Lung microvascular endothelial cell (primary cell): ENCODE results near the gene ZBTB39. TPM values are rescaled to one million over a fixed set of nuclear protein-coding genes. Genes with fewer than 3 reads are reported as not detected.
A peak's percentile ranks its signal among the peaks of the same experiment; 100 is the strongest.
"Not testable (repeated sequence)": the region's sequence is repeated elsewhere in the genome, so short reads cannot be mapped to it uniquely, and the experiment has no call there.

ENCODE experiments used
- DNase-seq, 2 donors: peaks; one replicate each; pipeline versions ENCODE4 v3.0.0 to v3.0.0-alpha.2; 2010; ENCODE audit warnings: low read depth in 2 of 2
- total RNA-seq: library from RNA; depleted of rRNA; stranded (reverse); fragments of >200 nt; gene quantifications from 2 replicates; pipeline ENCODE4 v1.2.1, GENCODE V29; 2014

The ZBTB39 gene
- total RNA-seq, 1 donor from 2014 or later: 8.9 TPM

- peak; percentile 84 to 90 for DNase-seq
Observed at GRCh38 chr12:57001448-57001906, 4.9 kb downstream of the ZBTB39 start.

DNA sequence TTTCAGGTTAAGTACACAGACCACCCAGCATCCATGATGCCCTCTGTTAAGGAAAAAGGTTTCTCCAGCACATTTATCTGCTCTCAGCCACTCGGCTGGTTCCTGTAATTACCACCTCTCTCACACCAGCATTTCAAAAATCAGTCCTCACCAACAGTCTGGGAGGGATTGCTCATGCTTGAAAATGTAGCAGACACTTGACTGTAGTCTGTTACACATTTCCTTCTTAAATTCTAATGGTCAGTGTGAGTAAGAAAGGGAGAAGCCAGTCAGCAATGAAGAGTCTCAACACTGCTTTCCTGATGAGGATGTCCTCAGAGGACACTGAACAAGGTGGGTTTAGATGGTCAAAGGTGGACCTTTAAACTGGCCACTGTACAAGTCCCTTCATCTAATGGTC is 6.0 kb downstream of the ZBTB39 start:
- peak in 1 of 2 donors; percentile 16 for DNase-seq

GRCh38 chr12:56999456-56999855 is 6.9 kb downstream of the ZBTB39 start:
- no peak for DNase-seq

GRCh38 chr12:56998981-56999380 is 7.4 kb downstream of the ZBTB39 start:
- DNase-seq: no peak

GRCh38 chr12:56998316-56998715 is 8.0 kb downstream of the ZBTB39 start:
- DNase-seq: no peak

DNA sequence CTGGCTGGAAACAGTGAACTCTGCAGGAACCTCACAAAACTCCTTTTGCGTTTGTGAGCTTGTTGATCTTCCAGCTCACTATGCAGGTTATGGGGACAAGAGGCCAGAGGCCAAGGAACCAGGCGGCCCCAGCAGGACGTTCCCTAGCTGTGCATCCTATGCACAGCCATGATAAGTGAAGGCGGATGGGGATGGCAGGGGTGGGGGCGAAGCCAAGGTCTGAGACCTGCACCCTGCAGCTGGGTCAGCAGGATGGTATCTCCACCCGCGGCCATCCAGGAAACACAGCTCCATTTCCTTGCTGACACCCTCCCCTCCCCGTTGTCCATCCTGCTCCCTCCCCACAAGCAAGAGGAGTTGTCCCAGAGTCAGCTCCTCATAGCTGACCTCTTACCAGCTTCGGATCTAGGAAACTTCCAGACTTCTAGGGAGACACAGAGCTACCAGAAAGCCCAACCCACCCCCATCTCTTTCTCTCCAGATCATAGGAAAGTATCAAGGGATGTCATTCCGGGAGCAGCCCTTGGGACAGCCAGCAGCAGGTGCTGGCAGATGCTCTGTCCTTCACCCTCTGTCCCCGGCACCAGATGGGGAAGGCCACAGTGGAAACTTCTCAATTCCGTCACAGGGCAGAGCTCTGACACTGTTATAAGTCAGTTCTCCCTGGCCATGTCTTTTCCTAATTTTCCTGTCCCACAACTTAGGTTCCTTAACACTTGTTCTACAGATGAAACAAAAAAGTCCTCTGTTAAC is 9.4 kb downstream of the ZBTB39 start:
- peak in 1 of 2 donors; percentile 45 for DNase-seq

DNA sequence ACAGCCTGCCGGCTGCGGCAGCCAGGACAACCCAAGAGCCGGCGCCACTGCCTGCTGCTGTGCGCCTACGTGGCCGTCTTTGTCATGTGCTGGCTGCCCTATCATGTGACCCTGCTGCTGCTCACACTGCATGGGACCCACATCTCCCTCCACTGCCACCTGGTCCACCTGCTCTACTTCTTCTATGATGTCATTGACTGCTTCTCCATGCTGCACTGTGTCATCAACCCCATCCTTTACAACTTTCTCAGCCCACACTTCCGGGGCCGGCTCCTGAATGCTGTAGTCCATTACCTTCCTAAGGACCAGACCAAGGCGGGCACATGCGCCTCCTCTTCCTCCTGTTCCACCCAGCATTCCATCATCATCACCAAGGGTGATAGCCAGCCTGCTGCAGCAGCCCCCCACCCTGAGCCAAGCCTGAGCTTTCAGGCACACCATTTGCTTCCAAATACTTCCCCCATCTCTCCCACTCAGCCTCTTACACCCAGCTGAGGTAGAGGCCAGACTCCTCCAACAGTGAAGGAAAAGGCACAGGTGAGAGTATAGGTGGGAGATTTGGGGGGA is 10.3 kb downstream of the ZBTB39 start:
- peak in 1 of 2 donors; percentile 23 for DNase-seq

- no peak for DNase-seq
Observed at GRCh38 chr12:56995201-56995929, 11.0 kb downstream of the ZBTB39 start.

- DNase-seq: no peak
Observed at GRCh38 chr12:56994231-56994746, 12.1 kb downstream of the ZBTB39 start.

GRCh38 chr12:56993346-56993745 is 13.0 kb downstream of the ZBTB39 start:
- DNase-seq: no peak

- DNase-seq: peak; percentile 23 to 70
Observed at GRCh38 chr12:56991319-56992246, 14.8 kb downstream of the ZBTB39 start.

DNA sequence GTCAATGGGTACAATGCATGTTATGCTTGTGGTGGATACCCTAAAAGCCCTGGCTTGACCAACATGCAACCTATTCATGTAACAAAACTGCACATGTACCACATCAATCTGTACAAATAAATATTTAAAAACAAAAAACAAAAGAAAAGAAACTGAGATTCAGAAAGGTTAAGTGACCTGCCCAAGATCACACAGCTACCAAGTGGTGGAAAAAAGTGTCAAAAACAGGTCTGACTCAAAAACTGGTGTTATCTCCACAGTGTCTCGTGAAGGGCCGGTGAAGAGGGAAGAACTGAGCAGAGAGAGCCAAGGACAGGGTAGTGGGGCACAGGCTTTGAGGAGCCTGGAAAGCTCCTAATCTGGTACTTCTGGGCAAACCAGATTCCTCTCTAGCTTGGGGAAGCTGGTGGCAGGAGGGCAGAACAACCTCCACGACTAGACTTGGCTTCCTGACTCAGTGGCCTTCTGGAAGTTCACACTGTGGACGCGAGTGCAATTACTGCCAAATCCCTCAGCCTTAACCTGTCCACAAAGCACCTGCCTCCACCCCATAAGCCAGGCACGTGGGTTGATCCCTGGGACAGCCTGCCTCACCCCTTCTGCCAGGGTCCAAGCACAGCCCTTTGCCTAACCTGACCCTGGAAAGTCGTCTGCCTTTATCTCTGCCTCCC is 15.6 kb downstream of the ZBTB39 start:
- DNase-seq: no peak

GRCh38 chr12:56989861-56990610 is 16.3 kb downstream of the ZBTB39 start:
- no peak for DNase-seq

DNA sequence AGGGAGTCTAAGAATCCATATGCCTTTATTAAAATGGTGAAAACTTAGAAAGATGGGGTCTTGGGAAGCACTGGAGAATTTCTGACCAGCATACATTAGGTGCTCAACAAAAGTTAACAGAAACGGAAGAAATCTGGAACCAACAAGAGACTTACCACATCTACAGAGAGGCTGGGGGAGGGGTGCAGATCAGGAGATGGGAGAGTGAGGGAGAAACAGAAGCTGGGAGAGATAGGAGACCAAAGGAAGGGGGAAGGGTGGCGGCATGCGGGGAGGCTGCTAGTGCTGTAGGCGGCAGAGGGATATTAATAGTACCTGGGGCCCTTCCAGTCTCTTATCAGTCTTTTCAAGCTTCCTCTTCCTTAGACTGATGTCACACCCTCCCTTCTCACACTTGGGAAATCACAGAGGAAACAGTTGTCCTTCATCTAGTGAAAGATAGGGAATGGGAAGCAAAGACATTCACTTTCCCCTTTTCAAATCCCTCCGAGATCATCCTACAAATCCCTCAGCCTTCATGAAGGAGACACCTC is 18.1 kb downstream of the ZBTB39 start:
- DNase-seq: peak in 1 of 2 donors; percentile 52

DNA sequence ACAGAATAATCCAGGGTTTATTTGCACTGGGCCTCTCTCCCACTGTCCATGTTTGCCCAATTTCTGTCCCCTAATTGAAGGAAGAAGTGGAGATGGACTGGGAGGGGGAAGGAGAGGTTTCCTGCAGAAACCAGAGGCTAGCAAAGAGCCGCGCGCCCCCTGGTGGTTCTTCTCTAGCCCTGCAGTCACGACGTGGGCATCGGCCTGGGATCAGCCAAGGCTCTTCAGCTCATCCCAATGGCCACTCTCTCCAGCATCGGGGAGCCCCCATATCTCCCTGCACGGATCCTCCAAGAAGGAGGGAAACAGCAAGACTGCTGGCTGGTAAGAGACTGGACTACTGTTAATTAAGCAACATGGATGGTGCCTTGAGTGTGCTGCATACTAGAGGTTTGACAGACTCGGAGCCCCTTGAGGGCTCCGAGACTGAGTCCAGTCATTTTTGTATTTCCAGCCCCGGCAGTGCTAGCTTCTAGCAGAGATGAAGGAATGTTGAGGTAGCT is 18.7 kb downstream of the ZBTB39 start:
- DNase-seq: peak; percentile 77 to 78

- no peak for DNase-seq
Observed at GRCh38 chr12:56987011-56987410, 19.3 kb downstream of the ZBTB39 start.

DNA sequence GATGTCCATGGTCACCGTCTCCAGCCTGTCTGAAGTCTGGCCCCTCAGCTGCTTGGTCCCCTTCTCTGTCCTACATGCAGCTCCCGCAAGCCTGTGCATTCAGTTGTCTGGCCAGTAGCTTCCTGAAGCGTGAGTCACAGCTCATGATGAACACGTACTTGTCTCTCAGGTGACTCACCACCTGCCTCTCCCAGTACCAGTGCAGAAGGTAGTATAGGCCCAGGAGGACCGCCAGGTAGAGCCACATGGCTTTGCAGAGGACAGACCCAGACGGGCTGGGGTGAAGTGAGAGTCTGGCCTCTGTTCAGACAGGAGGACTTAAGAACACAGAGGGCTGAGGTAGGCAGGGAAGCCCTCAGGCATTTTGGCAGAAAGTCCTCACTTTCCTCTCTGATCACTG is 20.6 kb downstream of the ZBTB39 start:
- peak in 1 of 2 donors; percentile 43 for DNase-seq

DNA sequence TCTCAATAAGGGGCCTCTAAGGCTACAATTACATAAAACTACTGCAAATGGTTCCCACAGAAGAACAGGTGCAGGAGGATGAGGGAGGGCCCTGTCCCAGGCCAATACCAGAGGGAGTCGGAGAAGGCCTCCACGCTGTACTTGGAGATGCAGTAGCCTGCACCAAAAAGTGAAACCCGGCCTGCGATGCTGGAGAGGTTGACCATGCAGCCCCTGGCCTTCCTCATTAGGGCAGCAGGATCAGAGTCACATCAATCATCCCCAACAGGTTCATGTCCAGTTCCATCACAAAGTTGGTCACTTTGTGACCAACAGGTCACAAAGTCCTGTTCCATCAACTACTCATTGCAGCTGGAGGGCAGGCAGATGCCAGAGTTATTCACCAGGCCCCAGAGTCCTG is 23.0 kb downstream of the ZBTB39 start:
- no peak for DNase-seq

- DNase-seq: not testable (repeated sequence)
Observed at GRCh38 chr12:56982578-56983236, 23.6 kb downstream of the ZBTB39 start.
